Kidney (tissue), 14 donors: ENCODE results near the gene TESMIN. TPM values are rescaled to one million over a fixed set of nuclear protein-coding genes. Genes with fewer than 3 reads are reported as not detected.

Experiments used
- DNase-seq, 5 donors: peaks; one replicate each; pipeline ENCODE4 v3.0.0-alpha.2; 2013 to 2020
- FAIRE-seq: peaks from 2 replicates; lab custom pipeline; 2012; peaks lifted over from hg19 to GRCh38; lab: Jason Lieb, UNC
- H3K27ac ChIP-seq, 2 donors: one replicate each; pipeline ENCODE4 v1.7.0; 2013; ENCODE audit warnings: low read depth in 2 of 2, low read length in 2 of 2, inconsistent platforms in 1 of 2
- H3K27me3 ChIP-seq: one replicate; pipeline ENCODE4 v1.7.1; 2013; ENCODE audit warnings: low read length, inconsistent platforms; ENCODE audit not compliant: control insufficient read depth, insufficient read depth
- H3K36me3 ChIP-seq, 3 donors: one replicate each; pipeline versions ENCODE4 v1.7.0 to v1.7.1; 2013; ENCODE audit warnings: low read length in 3 of 3, control low read depth in 1 of 3, inconsistent platforms in 1 of 3; ENCODE audit not compliant: insufficient read depth in 3 of 3, control insufficient read depth in 2 of 3
- H3K4me1 ChIP-seq, 3 donors: one replicate each; pipeline versions ENCODE4 v1.7.0 to v1.7.1; 2013; ENCODE audit warnings: low read length in 3 of 3, inconsistent platforms in 1 of 3, low read depth in 1 of 3; ENCODE audit not compliant: control insufficient read depth in 2 of 3, insufficient read depth in 2 of 3
- H3K4me3 ChIP-seq, 3 donors: one replicate each; pipeline versions ENCODE4 v1.7.0 to v1.8.1; 2013; ENCODE audit warnings: low read length in 3 of 3, control low read depth in 1 of 3, inconsistent platforms in 1 of 3
- H3K9ac ChIP-seq, 3 donors: one replicate each; pipeline versions ENCODE4 v1.7.0 to v1.7.1; 2013; ENCODE audit warnings: low read length in 3 of 3, control low read depth in 1 of 3, inconsistent platforms in 1 of 3
- H3K9me3 ChIP-seq, 3 donors: one replicate each; pipeline versions ENCODE4 v1.7.0 to v1.7.1; 2013; ENCODE audit warnings: low read length in 3 of 3, control low read depth in 1 of 3, inconsistent platforms in 1 of 3; ENCODE audit not compliant: control insufficient read depth in 2 of 3, insufficient read depth in 1 of 3
- CTCF ChIP-seq: IDR thresholded peaks from 3 replicates; pipeline ENCODE4 v1.5.1; 2012; ENCODE audit warnings: mild to moderate bottlenecking, moderate library complexity, borderline replicate concordance; ENCODE audit not compliant: insufficient read depth; ENCODE audit errors: extremely low read depth
- intact Hi-C: fragments of 100-400 bp; cut with DNase I; formaldehyde crosslinking; loops from one replicate; pipeline ENCODE4 v1.11.1; 2022
- polyA plus RNA-seq: library from polyadenylated mRNA; stranded (reverse); fragments of 350-450 nt; fragmentation: Illumina TruSeq; extraction: RNeasy Lipid Tissue Mini Kit (QIAGEN cat#74804); gene quantifications from one replicate; pipeline ENCODE4 v1.2.3, GENCODE V29; 2014; ENCODE audit warnings: low read depth, low replicate concordance; ENCODE audit not compliant: insufficient read depth
- total RNA-seq: library from RNA; stranded (reverse); fragmentation: NEBNext Ultra II Directional; extraction: Animal tissue kit (Norgen Biotek cat#: 25700); gene quantifications from one replicate; pipeline ENCODE4 v1.2.1, GENCODE V29; 2021
- donor health status: control.
- donor health status: control.
- donor health status: control.
- donor health status: control.
- donor health status: control.
- donor health status: DM: yes; HTN: yes; CAD: no.
- donor health status: Normal renal cell carcinoma (clear cell type).

TESMIN gene
- total and polyA plus RNA-seq, 2 donors from 2014 or later, result 3.8 to 8.7 TPM

- Histone ChIP-seq H3K4me1 (no peaks in the 10 kb centered on the region), H3K4me3 (no peak overlapping the region), H3K9me3 (no peaks in the 10 kb centered on the region), H3K27me3 (no peaks in the 10 kb centered on the region), H3K27ac (no peak overlapping the region), H3K36me3 (peaks cover 0 to 17% (median 16%) of the 10 kb centered on the region in 3 donors), H3K9ac (no peak overlapping the region)
- no peak for TF ChIP-seq CTCF
- FAIRE-seq, result no peak
- intact Hi-C loops, result no loop called here
- DNase-seq, result no peak
These were observed 13.4 kb upstream of the TESMIN start for GRCh38 chr11:68764746-68765145.

GRCh38 chr11:68763926-68764657 is 12.8 kb upstream of the TESMIN start:
- no peak for DNase-seq

GRCh38 chr11:68763181-68763721 is 11.9 kb upstream of the TESMIN start:
- TF ChIP-seq CTCF, result no peak
- no peaks in the 10 kb centered on the region for H3K27me3 ChIP-seq
- intact Hi-C loops, result no loop called here
- no peak overlapping the region for H3K27ac ChIP-seq
- FAIRE-seq, result no peak
- no peak overlapping the region for H3K4me3 ChIP-seq
- DNase-seq, result peak in 2 of 5 donors; percentile 30 to 41
- peaks cover 0 to 26% (median 20%) of the 10 kb centered on the region in 3 donors for H3K36me3 ChIP-seq
- no peaks in the 10 kb centered on the region for H3K9me3 ChIP-seq
- H3K4me1 ChIP-seq, result no peaks in the 10 kb centered on the region
- no peak overlapping the region for H3K9ac ChIP-seq

More at GRCh38 chr11:68763926-68764657, 12.8 kb upstream of the TESMIN start:
- Histone ChIP-seq H3K36me3 (peaks cover 0 to 21% (median 19%) of the 10 kb centered on the region in 3 donors), H3K9ac (no peak overlapping the region), H3K4me1 (no peaks in the 10 kb centered on the region), H3K9me3 (no peaks in the 10 kb centered on the region), H3K27ac (no peak overlapping the region), H3K27me3 (no peaks in the 10 kb centered on the region), H3K4me3 (no peak overlapping the region)
- TF ChIP-seq CTCF, result no peak
- intact Hi-C loops, result no loop called here
- no peak for FAIRE-seq
